Activated CD8-positive, alpha-beta memory T cell treated with anti-CD3 and anti-CD28 coated beads for 48 hours (primary cell): ENCODE data around the gene FAU.
"Not testable (repeated sequence)": the region's sequence is repeated elsewhere in the genome, so short reads cannot be mapped to it uniquely, and the experiment has no call there.

ENCODE experiments used
- DNase-seq, 3 experiments: peaks; one replicate each; pipeline ENCODE4 v3.0.0-alpha.2; 2020; ENCODE audit warnings: low read depth in 2 of 3, low spot score in 2 of 3

Gene FAU

DNA sequence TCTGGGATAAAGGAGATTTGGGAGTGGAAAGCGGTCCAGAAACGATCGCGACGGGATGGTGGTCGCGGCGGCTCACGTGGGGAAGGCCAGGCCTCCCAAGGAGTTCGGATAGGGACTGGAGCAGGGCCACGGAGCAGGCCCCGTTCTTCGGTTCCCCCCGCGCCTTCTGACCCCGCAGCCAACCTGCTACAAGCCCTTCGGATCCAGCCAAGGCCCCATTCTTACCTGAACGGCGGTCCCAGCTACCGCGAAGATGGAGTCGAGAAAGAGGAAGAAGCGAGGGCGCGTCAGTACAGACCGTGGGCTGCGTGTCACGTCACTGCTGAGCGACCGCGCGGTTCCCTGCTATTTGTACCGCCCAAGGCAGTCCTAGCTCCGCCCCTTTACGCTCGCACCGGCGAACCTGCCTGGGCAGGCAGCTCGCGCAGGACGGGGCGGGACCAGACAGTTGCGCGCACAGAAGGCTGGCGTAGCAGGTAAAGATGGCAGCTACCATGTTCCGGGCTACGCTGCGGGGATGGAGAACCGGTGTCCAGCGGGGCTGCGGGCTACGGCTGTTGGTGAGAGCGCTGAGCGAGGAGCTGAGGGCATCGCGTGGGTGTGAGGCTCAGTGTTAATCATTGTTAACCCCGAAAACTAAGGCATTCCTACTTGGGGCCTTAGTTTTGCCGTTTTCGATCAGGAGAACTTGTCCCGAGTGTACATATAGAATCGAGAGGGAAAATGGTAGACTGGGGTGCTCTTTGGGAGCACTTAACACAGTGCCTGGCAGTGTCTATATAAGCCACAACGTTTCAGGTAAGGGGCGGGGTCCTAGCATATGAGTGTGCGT, at the start of gene FAU, which contains the start of gene MRPL49:
TSS of gene FAU (minus strand) at position 270 of the 832 bp plus-strand sequence. CDS start 321 bp downstream, outside the sequence.
TSS of gene MRPL49 (plus strand) at position 457 of the 832 bp plus-strand sequence. CDS start at position 483, 26 bp downstream.
- peak; percentile 92 to 96 (median 94) for DNase-seq

DNA sequence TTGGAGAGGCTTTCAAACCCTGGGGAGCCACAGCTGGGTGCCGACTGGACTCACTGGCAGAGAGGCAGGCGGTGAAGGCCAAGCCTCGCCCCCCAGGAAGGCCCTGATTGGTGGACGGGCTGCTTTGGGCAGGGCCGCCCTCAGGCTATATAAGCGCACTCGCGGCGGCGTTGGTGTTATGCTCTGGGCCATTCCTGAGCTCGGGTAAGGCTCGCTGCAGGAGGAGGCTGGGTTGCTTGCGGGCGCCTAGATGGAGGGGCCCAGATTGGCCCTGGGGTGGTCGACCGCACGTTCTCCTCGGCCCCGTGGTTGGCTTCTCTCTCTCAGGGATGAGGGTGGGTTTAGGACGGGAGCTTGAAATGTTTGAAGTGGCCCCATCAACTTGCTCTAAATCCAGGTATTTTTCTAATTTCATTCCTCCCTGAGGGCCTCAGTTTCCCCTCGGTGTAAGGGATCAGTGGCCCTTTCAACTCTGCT, 48.2 kb upstream of the FAU start, which contains the start of gene SPDYC:
TSS of gene SPDYC (plus strand) at position 176 of the 477 bp plus-strand sequence. CDS start 1,125 bp downstream, outside the sequence.
- DNase-seq, result no peak

DNA sequence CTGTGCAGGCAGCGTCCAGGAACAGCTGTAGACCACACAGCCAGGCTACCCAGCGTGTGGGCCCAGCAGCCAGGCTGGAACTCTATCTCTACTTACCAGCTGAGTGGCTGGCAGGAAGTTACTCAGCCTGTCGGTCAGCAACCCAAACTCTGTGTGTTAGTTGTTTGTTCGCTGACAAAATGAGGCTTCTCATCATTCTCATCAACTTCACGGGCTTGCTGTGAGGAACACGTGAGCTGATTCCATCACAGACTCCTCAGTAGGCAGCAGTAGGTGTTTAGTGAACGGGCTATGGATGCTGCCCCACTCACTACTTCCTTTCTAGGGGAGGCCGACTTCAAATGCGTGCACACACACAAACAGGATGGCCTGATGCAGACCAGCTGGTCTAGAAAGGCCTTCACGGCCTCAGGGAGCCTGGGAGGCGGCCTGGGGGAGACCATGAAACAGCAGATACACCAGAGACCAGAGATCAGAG, 47.3 kb upstream of the FAU start:
- no peak for DNase-seq

DNA sequence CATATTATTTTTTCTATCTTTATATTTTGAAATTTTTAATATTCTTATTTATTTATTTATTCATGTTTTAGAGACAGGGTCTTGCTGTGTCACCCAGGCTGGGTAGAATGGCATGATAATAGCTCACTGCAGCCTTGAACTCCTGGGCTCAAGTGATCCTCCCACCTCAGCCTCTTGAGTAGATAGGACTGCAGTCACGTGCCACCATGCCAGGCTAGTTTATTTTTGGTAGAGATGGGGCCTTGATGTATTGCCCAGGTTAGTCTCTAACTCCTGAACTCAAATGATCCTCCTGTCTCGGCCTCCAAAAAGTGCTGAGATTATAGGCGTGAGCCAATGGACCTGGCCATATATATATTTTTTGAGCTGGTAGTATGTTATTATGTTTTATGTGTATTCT, 45.7 kb upstream of the FAU start:
- no peak for DNase-seq

- no peak for DNase-seq
Measured at GRCh38 chr11:65166893-65167292, 45.0 kb upstream of the FAU start.

- DNase-seq, result no peak
Measured at GRCh38 chr11:65165410-65166317, 43.7 kb upstream of the FAU start.

DNA sequence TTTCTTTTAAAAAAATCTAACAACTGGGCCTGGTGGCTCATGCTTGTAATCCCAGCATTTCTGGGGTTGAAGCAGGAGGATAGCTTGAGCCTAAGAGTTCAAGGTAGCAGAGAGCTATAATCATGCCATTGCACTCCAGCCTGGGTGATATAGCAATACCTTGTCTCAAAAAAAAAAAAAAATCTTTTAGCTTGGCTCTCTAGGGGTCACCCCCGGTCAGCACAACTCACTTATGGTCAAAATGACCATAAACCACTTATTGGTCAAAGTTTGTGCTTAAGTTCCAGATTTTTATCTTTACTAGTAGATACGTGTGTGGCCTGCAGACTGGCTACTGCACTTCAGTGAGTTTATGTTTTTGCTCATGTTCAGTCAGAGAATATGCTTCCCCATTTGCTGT, 41.8 kb upstream of the FAU start:
- no peak for DNase-seq

DNA sequence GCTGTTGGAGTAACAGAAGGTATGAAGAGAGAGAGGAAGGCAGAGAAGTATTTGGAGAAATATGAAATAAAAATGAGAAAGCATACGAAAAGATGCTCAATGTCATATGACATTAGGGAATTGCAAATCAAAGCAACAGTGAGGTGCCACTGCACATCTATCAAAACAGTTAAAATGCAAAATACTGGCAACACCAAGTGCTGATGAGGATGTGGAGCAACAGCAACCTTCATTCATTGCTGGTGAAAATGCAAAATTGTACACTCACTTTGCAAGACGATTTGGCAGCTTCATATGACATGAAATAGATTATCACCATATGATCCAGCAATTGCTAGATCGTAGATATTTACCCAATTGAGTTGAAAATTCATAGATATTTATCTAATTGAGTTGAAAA, 38.7 kb upstream of the FAU start:
- no peak for DNase-seq

- DNase-seq, result no peak
Measured at GRCh38 chr11:65159012-65159411, 37.1 kb upstream of the FAU start.

GRCh38 chr11:65157336-65157735, 35.4 kb upstream of the FAU start:
- DNase-seq, result no peak

- DNase-seq, result no peak
Measured at GRCh38 chr11:65156926-65157325, 35.0 kb upstream of the FAU start.

DNA sequence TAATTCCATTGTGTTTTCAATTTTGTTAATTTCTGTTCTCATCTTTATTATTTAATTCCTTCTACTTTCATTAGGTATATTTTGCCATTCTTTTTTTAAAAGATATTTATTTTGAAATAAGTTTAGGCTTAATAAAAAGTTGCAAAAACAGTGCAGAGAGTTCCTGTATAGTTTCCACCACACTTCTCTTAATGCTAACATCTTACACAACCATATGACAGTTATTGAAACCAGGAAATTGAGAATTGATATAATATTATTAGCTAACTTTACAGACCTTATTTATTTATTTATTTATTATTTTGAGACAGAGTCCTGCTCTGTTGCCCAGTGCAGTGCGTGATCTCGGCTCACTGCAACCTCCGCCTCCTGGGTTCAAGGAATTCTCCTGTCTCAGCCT, 34.3 kb upstream of the FAU start:
- DNase-seq, result no peak

GRCh38 chr11:65152122-65152521, 30.2 kb upstream of the FAU start:
- no peak for DNase-seq

- no peak for DNase-seq
Measured at GRCh38 chr11:65151331-65151899, 29.5 kb upstream of the FAU start.

DNA sequence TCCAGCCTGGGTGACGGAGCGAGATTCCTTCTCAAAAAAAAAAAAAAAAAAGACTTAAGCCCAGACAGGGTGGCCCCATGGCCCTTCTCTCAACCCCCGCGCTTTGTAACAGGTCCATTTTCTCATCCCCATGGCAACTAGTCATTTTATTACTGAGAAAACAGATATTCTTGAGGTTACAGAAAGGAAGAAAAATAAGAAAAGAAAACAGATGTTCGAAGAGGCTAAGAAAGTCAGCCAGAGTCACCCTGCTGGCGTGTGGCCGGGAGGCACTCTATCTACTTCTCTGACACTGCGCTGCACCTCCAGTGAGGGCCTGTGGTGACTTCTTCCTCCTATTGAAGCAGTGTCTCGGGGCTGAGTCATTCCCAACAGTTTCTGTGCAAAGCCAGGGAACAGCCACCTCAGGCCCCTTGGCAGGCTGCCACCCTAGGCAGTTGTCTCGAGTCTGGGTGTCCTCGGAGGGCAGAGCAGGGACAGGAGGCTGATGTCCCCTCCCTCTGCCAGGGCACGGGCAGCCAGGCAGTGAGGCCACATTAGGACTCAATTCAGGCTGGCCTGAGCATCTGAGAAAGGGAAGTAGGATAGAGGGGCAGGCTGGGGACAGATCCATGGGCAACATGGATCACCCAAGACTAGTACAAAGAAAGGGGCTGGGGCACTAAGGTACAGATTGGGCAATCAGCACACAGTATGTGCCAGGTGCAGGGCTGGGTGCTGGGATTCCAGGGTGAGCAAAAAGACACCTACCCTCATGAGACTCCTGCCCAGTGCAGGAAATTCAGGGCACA, 28.8 kb upstream of the FAU start:
- no peak for DNase-seq

DNA sequence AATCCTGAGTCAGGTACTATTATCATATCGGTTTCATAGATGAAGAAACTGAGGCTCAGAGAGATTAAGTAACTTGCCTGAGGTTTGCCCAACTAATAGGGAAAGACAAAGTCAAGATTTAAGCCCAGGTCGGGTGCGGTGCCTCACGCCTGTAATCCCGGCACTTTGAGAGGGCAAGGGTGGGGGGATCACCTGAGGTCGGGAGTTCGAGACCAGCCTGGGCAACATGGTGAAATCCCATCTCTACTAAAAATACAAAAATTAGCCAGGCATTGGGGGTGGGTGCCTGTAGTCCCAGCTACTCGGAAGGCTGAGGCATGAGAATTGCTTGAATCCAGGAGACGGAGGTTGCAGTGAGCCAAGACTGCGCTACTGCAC, 28.2 kb upstream of the FAU start:
- DNase-seq, result not testable (repeated sequence)

- DNase-seq, result no peak
Measured at GRCh38 chr11:65148657-65149056, 26.7 kb upstream of the FAU start.

GRCh38 chr11:65147352-65148075, 25.6 kb upstream of the FAU start:
- DNase-seq, result no peak

GRCh38 chr11:65141896-65142494, 20.1 kb upstream of the FAU start:
- DNase-seq, result no peak
